GM21576 (cell line): ENCODE measurements around the gene IRF7.

ENCODE experiments used
- ATAC-seq: cut with Tn5 transposase; IDR thresholded peaks from one replicate; pipeline ENCODE4 v1.9.1; 2021; ENCODE audit warnings: mild to moderate bottlenecking, moderate library complexity; ENCODE audit not compliant: unreplicated experiment

Gene IRF7

GRCh38 chr11:621838-622237, 6.1 kb upstream of the IRF7 start:
- no peak for ATAC-seq

GRCh38 chr11:620935-621814, 5.4 kb upstream of the IRF7 start:
- no peak for ATAC-seq

GRCh38 chr11:620201-620600, 4.5 kb upstream of the IRF7 start:
- ATAC-seq: no peak

- no peak for ATAC-seq
These were observed 3.9 kb upstream of the IRF7 start for GRCh38 chr11:619628-620050.

- ATAC-seq: no peak
These were observed 3.3 kb upstream of the IRF7 start for GRCh38 chr11:618856-619627.

- no peak for ATAC-seq
These were observed 2.3 kb upstream of the IRF7 start for GRCh38 chr11:617912-618682.

GRCh38 chr11:617199-617911, 1.6 kb upstream of the IRF7 start:
- no peak for ATAC-seq

- no peak for ATAC-seq
These were observed 809 bp upstream of the IRF7 start for GRCh38 chr11:616320-617198.

GRCh38 chr11:614623-615503, 887 bp downstream of the IRF7 start:
- ATAC-seq: no peak

- ATAC-seq: no peak
These were observed 1.6 kb downstream of the IRF7 start for GRCh38 chr11:614021-614622.

GRCh38 chr11:613369-613968, 2.3 kb downstream of the IRF7 start:
- ATAC-seq: no peak

GRCh38 chr11:612961-613300, 2.8 kb downstream of the IRF7 start:
- ATAC-seq: no peak

GRCh38 chr11:612201-612960, 3.4 kb downstream of the IRF7 start:
- ATAC-seq: no peak

- ATAC-seq: no peak
These were observed 4.5 kb downstream of the IRF7 start for GRCh38 chr11:611001-611996.

GRCh38 chr11:610146-610801, 5.5 kb downstream of the IRF7 start:
- ATAC-seq: no peak
